Measurements from ENCODE around the gene ATF6. TPM values are rescaled to one million over a fixed set of nuclear protein-coding genes. Genes with fewer than 3 reads are reported as not detected.

The ATF6 gene
- total and polyA plus RNA-seq, 9 of the 15 experiments (the other 6 are each of a cell fraction or from before 2014, with no cell fraction given): 11.7 to 32.4 (median 20.4) TPM

DNA sequence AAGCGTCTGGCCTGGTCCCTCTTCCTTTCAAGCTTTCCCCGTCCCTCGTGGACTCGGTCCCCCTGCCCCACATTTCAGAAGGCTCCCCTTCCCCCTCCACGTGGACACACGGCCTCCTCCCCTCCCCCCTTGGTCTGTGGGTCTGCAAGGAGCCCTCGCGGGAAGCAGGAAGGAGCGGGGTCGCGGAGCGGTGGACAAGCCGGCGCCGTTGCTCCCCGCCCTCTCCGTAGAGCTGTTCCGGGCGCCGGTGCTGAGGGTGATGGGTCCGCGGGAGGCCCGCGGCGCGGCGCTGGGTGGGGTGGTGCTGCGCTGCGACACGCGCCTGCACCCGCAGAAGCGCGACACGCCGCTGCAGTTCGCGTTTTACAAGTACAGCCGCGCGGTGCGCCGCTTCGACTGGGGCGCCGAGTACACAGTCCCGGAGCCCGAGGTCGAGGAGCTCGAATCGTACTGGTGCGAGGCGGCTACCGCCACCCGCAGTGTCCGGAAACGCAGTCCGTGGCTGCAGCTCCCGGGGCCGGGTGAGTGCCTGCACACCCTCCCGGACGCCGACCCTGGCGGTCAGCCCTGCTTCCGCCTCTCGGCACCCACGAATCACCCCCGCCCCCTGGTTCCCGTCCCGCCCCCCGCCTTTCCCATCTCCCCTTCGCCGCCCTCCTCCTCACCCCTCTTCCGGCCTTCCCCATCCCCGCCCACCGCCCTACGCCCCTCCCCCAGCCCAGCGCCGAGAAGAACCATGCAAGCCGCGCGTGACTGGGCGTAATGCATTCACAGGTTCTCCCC, 39.5 kb upstream of the ATF6 start (continued):
- TF ChIP-seq RAD51 (IDR thresholded peaks at IDR 0.05; ENCODE audit: borderline replicate concordance, low read depth) (no peak), SMC3 (conservative IDR thresholded peaks at IDR 0.05; ENCODE audit: insufficient read depth, low read depth, low read length) (no peak), STAT5A (IDR thresholded peaks at IDR 0.05; ENCODE audit: borderline replicate concordance, low read length) (0 out of 2 replicates have a peak, but pooled peaks have one; percentile 7), KLF13 (tag; IDR thresholded peaks at IDR 0.05; ENCODE audit: borderline replicate concordance, low read depth) (peak; percentile 62; the same call in 1 of the 2 replicates), SMARCC2 (IDR thresholded peaks at IDR 0.05; ENCODE audit: low read depth) (no peak), MAFG (tag; conservative IDR thresholded peaks at IDR 0.05) (no peak), FOXJ3 (CRISPR knock-in tag; IDR thresholded peaks at IDR 0.05) (no peak), SMARCA4 (IDR thresholded peaks at IDR 0.05) (no peak), GABPA (tag; conservative IDR thresholded peaks at IDR 0.05; ENCODE audit: low read depth) (peak; percentile 87), DMBX1 (CRISPR knock-in tag; IDR thresholded peaks at IDR 0.05; ENCODE audit: borderline replicate concordance) (no peak), NR1H2 (CRISPR knock-in tag; IDR thresholded peaks at IDR 0.05) (no peak), NR3C1 (CRISPR knock-in tag; IDR thresholded peaks at IDR 0.05) (no peak), KAT7 (CRISPR knock-in tag; IDR thresholded peaks at IDR 0.05; ENCODE audit: borderline replicate concordance) (peak; percentile 55; the same call in 1 of the 2 replicates), NR2C2 (CRISPR knock-in tag; IDR thresholded peaks at IDR 0.05) (peak; percentile 79; the same call in 1 of the 2 replicates), NR2C2 (tag; IDR thresholded peaks at IDR 0.05) (peak; percentile 70), ZNF12 (CRISPR knock-in tag; IDR thresholded peaks at IDR 0.05) (no peak), SNRNP70 (optimal IDR thresholded peaks at IDR 0.05; ENCODE audit: low read depth, low read length) (no peak)
- TF ChIP-seq, protein P1, sequence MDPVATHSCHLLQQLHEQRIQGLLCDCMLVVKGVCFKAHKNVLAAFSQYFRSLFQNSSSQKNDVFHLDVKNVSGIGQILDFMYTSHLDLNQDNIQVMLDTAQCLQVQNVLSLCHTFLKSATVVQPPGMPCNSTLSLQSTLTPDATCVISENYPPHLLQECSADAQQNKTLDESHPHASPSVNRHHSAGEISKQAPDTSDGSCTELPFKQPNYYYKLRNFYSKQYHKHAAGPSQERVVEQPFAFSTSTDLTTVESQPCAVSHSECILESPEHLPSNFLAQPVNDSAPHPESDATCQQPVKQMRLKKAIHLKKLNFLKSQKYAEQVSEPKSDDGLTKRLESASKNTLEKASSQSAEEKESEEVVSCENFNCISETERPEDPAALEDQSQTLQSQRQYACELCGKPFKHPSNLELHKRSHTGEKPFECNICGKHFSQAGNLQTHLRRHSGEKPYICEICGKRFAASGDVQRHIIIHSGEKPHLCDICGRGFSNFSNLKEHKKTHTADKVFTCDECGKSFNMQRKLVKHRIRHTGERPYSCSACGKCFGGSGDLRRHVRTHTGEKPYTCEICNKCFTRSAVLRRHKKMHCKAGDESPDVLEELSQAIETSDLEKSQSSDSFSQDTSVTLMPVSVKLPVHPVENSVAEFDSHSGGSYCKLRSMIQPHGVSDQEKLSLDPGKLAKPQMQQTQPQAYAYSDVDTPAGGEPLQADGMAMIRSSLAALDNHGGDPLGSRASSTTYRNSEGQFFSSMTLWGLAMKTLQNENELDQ (CRISPR knock-in tag; IDR thresholded peaks at IDR 0.05; ENCODE audit: borderline replicate concordance): no peak
- TF ChIP-seq, protein P2, sequence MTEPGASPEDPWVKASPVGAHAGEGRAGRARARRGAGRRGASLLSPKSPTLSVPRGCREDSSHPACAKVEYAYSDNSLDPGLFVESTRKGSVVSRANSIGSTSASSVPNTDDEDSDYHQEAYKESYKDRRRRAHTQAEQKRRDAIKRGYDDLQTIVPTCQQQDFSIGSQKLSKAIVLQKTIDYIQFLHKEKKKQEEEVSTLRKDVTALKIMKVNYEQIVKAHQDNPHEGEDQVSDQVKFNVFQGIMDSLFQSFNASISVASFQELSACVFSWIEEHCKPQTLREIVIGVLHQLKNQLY (CRISPR knock-in tag; conservative IDR thresholded peaks at IDR 0.05): no peak
- TF ChIP-seq, protein P3, sequence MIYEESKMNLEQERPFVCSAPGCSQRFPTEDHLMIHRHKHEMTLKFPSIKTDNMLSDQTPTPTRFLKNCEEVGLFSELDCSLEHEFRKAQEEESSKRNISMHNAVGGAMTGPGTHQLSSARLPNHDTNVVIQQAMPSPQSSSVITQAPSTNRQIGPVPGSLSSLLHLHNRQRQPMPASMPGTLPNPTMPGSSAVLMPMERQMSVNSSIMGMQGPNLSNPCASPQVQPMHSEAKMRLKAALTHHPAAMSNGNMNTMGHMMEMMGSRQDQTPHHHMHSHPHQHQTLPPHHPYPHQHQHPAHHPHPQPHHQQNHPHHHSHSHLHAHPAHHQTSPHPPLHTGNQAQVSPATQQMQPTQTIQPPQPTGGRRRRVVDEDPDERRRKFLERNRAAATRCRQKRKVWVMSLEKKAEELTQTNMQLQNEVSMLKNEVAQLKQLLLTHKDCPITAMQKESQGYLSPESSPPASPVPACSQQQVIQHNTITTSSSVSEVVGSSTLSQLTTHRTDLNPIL (CRISPR knock-in tag; IDR thresholded peaks at IDR 0.05): no peak
- TF ChIP-seq, protein P4, sequence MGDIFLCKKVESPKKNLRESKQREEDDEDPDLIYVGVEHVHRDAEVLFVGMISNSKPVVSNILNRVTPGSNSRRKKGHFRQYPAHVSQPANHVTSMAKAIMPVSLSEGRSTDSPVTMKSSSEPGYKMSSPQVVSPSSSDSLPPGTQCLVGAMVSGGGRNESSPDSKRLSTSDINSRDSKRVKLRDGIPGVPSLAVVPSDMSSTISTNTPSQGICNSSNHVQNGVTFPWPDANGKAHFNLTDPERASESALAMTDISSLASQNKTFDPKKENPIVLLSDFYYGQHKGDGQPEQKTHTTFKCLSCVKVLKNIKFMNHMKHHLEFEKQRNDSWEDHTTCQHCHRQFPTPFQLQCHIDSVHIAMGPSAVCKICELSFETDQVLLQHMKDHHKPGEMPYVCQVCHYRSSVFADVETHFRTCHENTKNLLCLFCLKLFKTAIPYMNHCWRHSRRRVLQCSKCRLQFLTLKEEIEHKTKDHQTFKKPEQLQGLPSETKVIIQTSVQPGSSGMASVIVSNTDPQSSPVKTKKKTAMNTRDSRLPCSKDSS (IDR thresholded peaks at IDR 0.05; ENCODE audit: low read depth, partially characterized antibody): no peak
- TF ChIP-seq, protein P5, sequence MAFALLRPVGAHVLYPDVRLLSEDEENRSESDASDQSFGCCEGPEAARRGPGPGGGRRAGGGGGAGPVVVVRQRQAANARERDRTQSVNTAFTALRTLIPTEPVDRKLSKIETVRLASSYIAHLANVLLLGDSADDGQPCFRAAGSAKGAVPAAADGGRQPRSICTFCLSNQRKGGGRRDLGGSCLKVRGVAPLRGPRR (CRISPR knock-in tag; IDR thresholded peaks at IDR 0.05): no peak
